Measurements from ENCODE around the gene BOLL. TPM values are rescaled to one million over a fixed set of nuclear protein-coding genes. Genes with fewer than 3 reads are reported as not detected.

BOLL gene
- polyA plus RNA-seq, 2 of the 4 experiments (the other 2 are of a cell fraction): not detected

Other genes starting within 250 kb of the BOLL start
- gene RFTN2, start 109.7 kb downstream of the BOLL start, polyA plus RNA-seq (2011; rRNA removed): 0.17 and 0.20 TPM in 2 replicates
- 0.03 to 0.13 TPM (median 0.08 TPM) in 3 replicates for gene RFTN2, start 109.7 kb downstream of the BOLL start, polyA plus RNA-seq (2017; fragmentation: RNase III; extraction: RNeasy Plus Mini Kit Qiagen cat#74134 plus additional on column Dnase treatment)
- 10.9 and 11.6 TPM in 2 replicates for gene MARS2, start 80.0 kb downstream of the BOLL start, polyA plus RNA-seq (2011; rRNA removed)
- 9.0 to 9.5 TPM (median 9.1 TPM) in 3 replicates for gene MARS2, start 80.0 kb downstream of the BOLL start, polyA plus RNA-seq (2017; fragmentation: RNase III; extraction: RNeasy Plus Mini Kit Qiagen cat#74134 plus additional on column Dnase treatment)
- 0.03 and 0.05 TPM in 2 replicates for gene PLCL1, start 19.3 kb upstream of the BOLL start, polyA plus RNA-seq (2011; rRNA removed)
- 0.03 TPM in 1 of 3 replicates, not detected in the others for gene PLCL1, start 19.3 kb upstream of the BOLL start, polyA plus RNA-seq (2017; fragmentation: RNase III; extraction: RNeasy Plus Mini Kit Qiagen cat#74134 plus additional on column Dnase treatment)

Measured in A549 (cell line).